Measurements from ENCODE around the gene HLF. TPM values are rescaled to one million over a fixed set of nuclear protein-coding genes. Genes with fewer than 3 reads are reported as not detected.

Gene HLF
- total RNA-seq, 1 experiment from 2014 or later = 0.13 TPM

- DNase-seq (ENCODE audit: low read depth, low spot score) = no peak
- Histone ChIP-seq H3K4me1 (ENCODE audit: control insufficient read depth, insufficient read depth, low read length) (peaks cover 5% of the 10 kb centered on the region), H3K27me3 (ENCODE audit: control insufficient read depth, insufficient read depth, low read length) (peaks cover 32% of the 10 kb centered on the region), H3K9me3 (ENCODE audit: control insufficient read depth, insufficient read depth, low read depth, low read length) (no peaks in the 10 kb centered on the region), H3K4me3 (ENCODE audit: low read depth in 2 of 2, low read length in 2 of 2) (no peak overlapping the region), H3K36me3 (ENCODE audit: control insufficient read depth, insufficient read depth, low read length) (no peaks in the 10 kb centered on the region), H3K27ac (ENCODE audit: low read length) (no peak overlapping the region)
- no peak for ATAC-seq
- no TSS peak for BruUV-seq (replicated peaks)
- POLR2A ChIA-PET = no interaction called here
- intact Hi-C loops (cut with micrococcal nuclease; ENCODE audit: unreplicated experiment) = no loop called here
- CTCF ChIA-PET = no interaction called here
- TF ChIP-seq SIN3A (IDR thresholded peaks at IDR 0.05; ENCODE audit: borderline replicate concordance, insufficient read depth, low read depth, low read length) (no peak), REST (IDR thresholded peaks at IDR 0.05; ENCODE audit: insufficient read depth in 1 of 2, low read depth in 2 of 2, low read length in 1 of 2) (no peak), CTCF (IDR thresholded peaks at IDR 0.05) (no peak), TCF7L2 (IDR thresholded peaks at IDR 0.05; ENCODE audit: low read depth, low read length) (no peak), POLR2AphosphoS5 (IDR thresholded peaks at IDR 0.05; ENCODE audit: low read depth, low read length) (no peak)
- in situ Hi-C loops (cut with HindIII; ENCODE audit: low pct_unique_long_range_greater_than_20kb, low sequenced_read_pairs) = no loop called here
Observed at GRCh38 chr17:55259684-55260111, 5.1 kb upstream of the HLF start.

- H3K36me3 ChIP-seq (ENCODE audit: control insufficient read depth, insufficient read depth, low read length) = no peaks in the 10 kb centered on the region
- H3K27ac ChIP-seq (ENCODE audit: low read length) = no peak overlapping the region
- H3K4me3 ChIP-seq (ENCODE audit: low read depth in 2 of 2, low read length in 2 of 2) = no peak overlapping the region
- no TSS peak for BruUV-seq (replicated peaks)
- POLR2A ChIA-PET = no interaction called here
- in situ Hi-C loops (cut with HindIII; ENCODE audit: low pct_unique_long_range_greater_than_20kb, low sequenced_read_pairs) (no loop called here), intact Hi-C loops (cut with micrococcal nuclease; ENCODE audit: unreplicated experiment) (no loop called here)
- peaks cover 42% of the 10 kb centered on the region for H3K27me3 ChIP-seq (ENCODE audit: control insufficient read depth, insufficient read depth, low read length)
- no peaks in the 10 kb centered on the region for H3K9me3 ChIP-seq (ENCODE audit: control insufficient read depth, insufficient read depth, low read depth, low read length)
- DNase-seq (ENCODE audit: low read depth, low spot score) = no peak
- TF ChIP-seq SIN3A (IDR thresholded peaks at IDR 0.05; ENCODE audit: borderline replicate concordance, insufficient read depth, low read depth, low read length) (no peak), REST (IDR thresholded peaks at IDR 0.05; ENCODE audit: insufficient read depth in 1 of 2, low read depth in 2 of 2, low read length in 1 of 2) (no peak), CTCF (IDR thresholded peaks at IDR 0.05) (no peak), POLR2AphosphoS5 (IDR thresholded peaks at IDR 0.05; ENCODE audit: low read depth, low read length) (no peak), TCF7L2 (IDR thresholded peaks at IDR 0.05; ENCODE audit: low read depth, low read length) (no peak)
- peaks cover 11% of the 10 kb centered on the region for H3K4me1 ChIP-seq (ENCODE audit: control insufficient read depth, insufficient read depth, low read length)
- CTCF ChIA-PET = no interaction called here
- ATAC-seq = no peak
Observed at GRCh38 chr17:55261311-55261710, 3.4 kb upstream of the HLF start.

Measured in Panc1 (cell line).